ENCODE data around the gene RBM44.
A peak's percentile ranks its signal among the peaks of the same experiment; 100 is the strongest.

Gene RBM44

GRCh38 chr2:237886685-237887481 is 88.3 kb downstream of the RBM44 start:
- no peak for DNase-seq (ENCODE audit: low read depth)

- peak; percentile 24 for DNase-seq (ENCODE audit: low read depth)
Observed at GRCh38 chr2:237888389-237888788, 89.8 kb downstream of the RBM44 start.

- DNase-seq (ENCODE audit: low read depth) = no peak
Observed at GRCh38 chr2:237889016-237889415, 90.4 kb downstream of the RBM44 start.

- DNase-seq (ENCODE audit: low read depth) = no peak
Observed at GRCh38 chr2:237889811-237890210, 91.2 kb downstream of the RBM44 start.
